NCI-H128 (cell line): ENCODE results near the gene HTR1D.
A peak's percentile ranks its signal among the peaks of the same experiment; 100 is the strongest.

Experiments
- DNase-seq: peaks from one replicate; lab custom pipeline; 2025; ENCODE audit not compliant: unreplicated experiment; lab: John Stamatoyannopoulos, UW

The HTR1D gene

DNA sequence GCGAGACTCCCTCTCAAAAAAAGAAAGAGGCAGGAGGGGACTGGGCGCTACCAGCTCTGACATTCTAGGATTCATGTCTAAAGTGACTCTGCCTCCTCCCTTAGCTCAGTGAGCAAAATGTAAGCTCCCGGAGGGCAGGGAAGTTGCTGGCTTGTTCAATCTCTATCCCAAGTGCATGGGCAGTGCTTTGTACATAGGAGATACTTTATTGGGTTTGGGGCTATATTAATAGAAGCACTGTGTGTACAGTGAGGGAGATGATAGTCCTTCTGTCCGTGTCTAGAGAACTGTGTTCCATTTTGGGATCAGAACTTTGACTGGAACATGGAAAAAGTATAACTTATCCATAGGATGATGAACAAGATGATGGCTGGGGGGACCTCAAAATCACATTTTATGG, 31.9 kb downstream of the HTR1D start:
- DNase-seq, result no peak

- peak; percentile 32 for DNase-seq
Measured at GRCh38 chr1:23184212-23184934, 32.9 kb downstream of the HTR1D start.

DNA sequence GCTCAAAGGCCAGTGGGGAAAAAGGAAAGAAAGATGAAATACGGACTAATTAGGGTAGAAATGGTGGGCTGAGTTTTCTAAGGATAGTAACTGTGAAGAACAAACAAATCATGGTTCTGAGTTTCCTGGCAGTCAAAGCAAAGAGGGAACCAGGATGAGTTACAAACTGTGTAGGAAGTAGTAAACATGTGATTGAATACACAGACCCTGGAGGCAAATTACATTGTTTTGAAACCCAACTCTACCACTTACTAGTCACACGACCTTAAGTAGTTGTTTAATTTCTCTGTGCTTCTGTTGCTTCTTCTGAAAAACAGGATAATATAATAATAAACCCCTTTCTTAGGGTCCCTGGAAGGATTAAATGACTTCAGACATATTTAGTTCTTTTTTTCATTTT, 37.4 kb downstream of the HTR1D start:
- DNase-seq, result no peak

- no peak for DNase-seq
Measured at GRCh38 chr1:23178950-23179349, 38.4 kb downstream of the HTR1D start.

DNA sequence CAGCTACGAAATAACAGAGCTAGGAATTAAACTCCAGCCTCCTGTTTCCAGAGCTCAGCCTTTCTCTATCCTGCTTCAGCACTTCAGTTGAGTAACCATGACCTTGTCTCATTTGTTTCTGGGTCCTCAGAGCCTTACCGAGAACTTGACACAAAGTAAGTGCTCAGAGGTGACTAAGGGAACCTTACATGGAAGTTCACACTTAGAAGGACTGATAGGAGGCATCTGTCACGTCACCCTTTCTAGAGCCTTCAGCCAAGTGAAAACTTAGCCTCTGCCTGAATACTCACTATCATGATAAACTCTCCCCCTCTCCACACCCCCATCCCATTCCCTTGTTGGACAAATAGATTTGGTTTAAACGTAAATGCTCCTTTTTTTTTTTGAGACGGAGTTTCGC, 38.9 kb downstream of the HTR1D start:
- no peak for DNase-seq

GRCh38 chr1:23177438-23178380, 39.6 kb downstream of the HTR1D start:
- DNase-seq, result peak; percentile 27

GRCh38 chr1:23177031-23177430, 40.3 kb downstream of the HTR1D start:
- DNase-seq, result no peak

GRCh38 chr1:23174426-23175110, 42.7 kb downstream of the HTR1D start:
- no peak for DNase-seq

- DNase-seq, result no peak
Measured at GRCh38 chr1:23171181-23171755, 46.0 kb downstream of the HTR1D start.

DNA sequence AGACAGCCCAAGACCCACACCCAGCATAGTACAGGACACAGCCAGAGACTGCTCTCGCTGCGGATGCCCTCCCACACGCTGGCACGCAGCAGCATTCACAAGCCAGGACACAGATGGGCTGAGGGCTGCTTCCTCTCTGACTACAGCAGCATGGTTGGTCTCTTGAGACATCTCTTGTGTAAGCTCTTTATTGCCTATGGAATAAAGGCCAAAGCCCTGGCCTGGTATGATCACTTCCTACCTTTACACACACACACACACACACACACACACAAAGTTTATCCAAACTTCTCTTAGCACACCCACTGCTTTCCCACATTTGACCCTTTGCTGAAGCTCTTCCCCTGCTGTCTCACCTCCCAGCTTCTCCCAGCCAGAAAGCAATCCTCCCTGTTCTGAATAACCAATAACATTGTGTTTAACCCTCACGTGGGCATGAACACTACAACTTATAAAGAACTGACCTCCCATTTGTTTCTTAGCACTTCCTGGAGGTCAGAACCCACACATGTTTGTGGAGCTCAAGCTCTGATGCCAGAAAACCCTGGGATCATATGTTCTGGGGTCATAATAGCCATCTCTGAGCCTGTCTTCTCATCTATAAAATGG, 47.5 kb downstream of the HTR1D start:
- DNase-seq, result no peak

- no peak for DNase-seq
Measured at GRCh38 chr1:23169195-23169575, 48.1 kb downstream of the HTR1D start.

GRCh38 chr1:23168445-23169194, 48.7 kb downstream of the HTR1D start, which contains the start of gene LUZP1:
TSS of gene LUZP1 (minus strand) at chr1:23168856.
- DNase-seq, result peak; percentile 60

GRCh38 chr1:23168079-23168444, 49.2 kb downstream of the HTR1D start:
- DNase-seq, result no peak

GRCh38 chr1:23167353-23168078, 49.8 kb downstream of the HTR1D start:
- DNase-seq, result no peak

GRCh38 chr1:23166854-23167253, 50.4 kb downstream of the HTR1D start:
- no peak for DNase-seq

DNA sequence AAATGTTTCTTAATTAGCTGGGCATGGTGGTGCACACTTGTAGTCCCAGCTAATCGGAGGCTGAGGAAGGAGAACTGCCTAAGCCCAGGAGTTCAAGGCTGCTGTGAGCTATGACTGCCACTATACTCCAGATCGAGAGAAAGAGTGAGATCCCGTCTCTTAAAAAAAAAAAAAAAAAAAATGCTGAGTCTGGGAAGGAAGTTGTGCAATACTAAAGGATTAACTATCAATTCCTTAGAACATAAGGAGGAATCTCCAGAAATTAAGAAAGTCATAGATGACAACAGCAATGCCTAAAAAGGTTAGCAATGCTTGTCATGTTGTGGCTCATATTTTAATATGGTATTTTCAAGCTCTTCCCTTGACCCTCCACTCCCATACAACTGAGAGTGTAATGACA, 53.9 kb downstream of the HTR1D start:
- no peak for DNase-seq

DNA sequence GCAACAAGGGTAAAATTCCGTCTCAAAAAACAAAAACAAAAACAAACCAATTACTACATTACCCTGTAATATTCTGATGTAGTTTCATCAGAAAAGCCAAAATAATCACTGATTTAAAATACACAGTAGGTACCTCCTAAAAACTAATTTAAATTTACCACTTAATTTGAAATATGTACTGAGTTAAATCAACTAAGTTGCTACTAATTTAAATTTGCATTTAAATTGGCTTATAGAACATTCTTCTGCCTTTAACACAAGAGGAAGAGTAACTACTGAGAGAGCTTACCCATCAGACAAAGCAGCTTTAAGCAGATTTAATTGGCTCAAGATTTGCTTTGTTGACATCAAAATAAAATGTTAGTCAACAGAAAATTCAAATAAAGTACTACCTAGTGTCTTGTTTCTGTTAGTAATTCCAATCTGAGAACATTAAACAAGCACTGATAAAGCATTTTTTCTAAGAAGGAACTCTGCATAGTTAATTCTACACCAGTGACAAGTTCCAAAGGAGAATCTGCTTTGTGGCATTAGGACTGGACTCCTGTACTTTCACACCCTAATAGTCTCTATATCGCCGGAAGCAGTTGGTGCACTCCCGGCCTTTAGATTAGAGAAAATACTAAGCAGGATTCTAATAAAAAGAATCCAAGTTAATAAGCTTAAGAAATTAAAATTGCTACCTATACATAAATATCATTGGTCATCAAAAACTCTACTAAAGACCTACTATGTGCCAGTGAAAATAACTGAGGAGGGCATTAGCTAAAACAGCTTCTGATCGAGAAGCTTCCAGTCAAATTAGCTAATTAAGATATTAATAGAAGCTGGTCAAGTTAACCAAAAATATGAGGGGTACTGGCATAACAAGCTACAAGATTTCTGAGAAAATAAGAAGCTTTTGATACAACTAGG, 57.1 kb downstream of the HTR1D start:
- DNase-seq, result no peak

- no peak for DNase-seq
Measured at GRCh38 chr1:23156940-23157339, 60.4 kb downstream of the HTR1D start.
